Right lung (tissue), 5 donors: ENCODE measurements around the gene OR2G2. TPM values are rescaled to one million over a fixed set of nuclear protein-coding genes. Genes with fewer than 3 reads are reported as not detected.

Experiments
- polyA plus RNA-seq, 5 donors: library from polyadenylated mRNA; unstranded; fragments of 120-200 nt; gene quantifications; one replicate each; pipeline versions ENCODE4 v1.2.1 to v1.2.3, GENCODE V29; 2013; ENCODE audit warnings: inconsistent platforms in 1 of 5, low replicate concordance in 1 of 5; ENCODE audit not compliant: insufficient read length in 5 of 5, insufficient read depth in 1 of 5

Gene OR2G2
- polyA plus RNA-seq, 5 donors, result not detected

Other genes with a start within 250 kb of the OR2G2 start
- 1 to 10 TPM; 1.1 to 1.2 (median 1.2) TPM for gene NLRP3, start 172.2 kb upstream of the OR2G2 start, polyA plus RNA-seq
- gene OR2B11, start 130.3 kb upstream of the OR2G2 start, polyA plus RNA-seq, result under 1 TPM; 0.03 to 0.10 (median 0.04) TPM
- under 1 TPM in 4 of 5 donors, not detected in 1; 0.01 to 0.08 (median 0.06) TPM for gene OR2C3, start 51.9 kb upstream of the OR2G2 start, polyA plus RNA-seq
- under 1 TPM; 0.09 to 0.81 (median 0.27) TPM for gene GCSAML, start 39.2 kb upstream of the OR2G2 start, polyA plus RNA-seq
- not detected for gene OR2G3, start 17.2 kb downstream of the OR2G2 start, polyA plus RNA-seq
- not detected for gene OR13G1, start 91.4 kb downstream of the OR2G2 start, polyA plus RNA-seq
- gene OR6F1, start 128.3 kb downstream of the OR2G2 start, polyA plus RNA-seq, result not detected
- not detected for gene OR14K1, start 150.3 kb downstream of the OR2G2 start, polyA plus RNA-seq
- gene OR14A2, start 159.8 kb downstream of the OR2G2 start, polyA plus RNA-seq, result not detected
- not detected for gene OR1C1, start 172.2 kb downstream of the OR2G2 start, polyA plus RNA-seq
- gene OR14A16, start 235.8 kb downstream of the OR2G2 start, polyA plus RNA-seq, result not detected